Measurements from ENCODE around the gene RTL1. TPM values are rescaled to one million over a fixed set of nuclear protein-coding genes. Genes with fewer than 3 reads are reported as not detected.
A peak's percentile ranks its signal among the peaks of the same experiment; 100 is the strongest.

The RTL1 gene
- total RNA-seq, 1 donor from 2014 or later = not detected

- peaks cover 5% of the 10 kb centered on the region for H3K9me3 Mint-ChIP-seq (ENCODE audit: unreplicated experiment)
- peaks cover 5% of the 10 kb centered on the region for H3K36me3 Mint-ChIP-seq (ENCODE audit: unreplicated experiment)
- no peak for TF ChIP-seq CTCF (IDR thresholded peaks at IDR 0.05; ENCODE audit: partially characterized antibody, unreplicated experiment)
- H3K4me1 Mint-ChIP-seq (ENCODE audit: low read depth, unreplicated experiment) = peaks cover 6% of the 10 kb centered on the region
- no peak for DNase-seq
- no peak overlapping the region for H3K27ac Mint-ChIP-seq (ENCODE audit: unreplicated experiment)
- no peak overlapping the region for H3K4me3 Mint-ChIP-seq (ENCODE audit: unreplicated experiment)
- peaks cover 9% of the 10 kb centered on the region for H3K27me3 Mint-ChIP-seq (ENCODE audit: unreplicated experiment)
These were observed 47.2 kb downstream of the RTL1 start for GRCh38 chr14:100856056-100856950.

- Mint-ChIP-seq H3K27ac (ENCODE audit: unreplicated experiment) (no peak overlapping the region), H3K36me3 (ENCODE audit: unreplicated experiment) (peaks cover 9% of the 10 kb centered on the region), H3K4me3 (ENCODE audit: unreplicated experiment) (no peak overlapping the region), H3K9me3 (ENCODE audit: unreplicated experiment) (peaks cover 4% of the 10 kb centered on the region), H3K4me1 (ENCODE audit: low read depth, unreplicated experiment) (peaks cover 6% of the 10 kb centered on the region), H3K27me3 (ENCODE audit: unreplicated experiment) (peaks cover 9% of the 10 kb centered on the region)
- no peak for DNase-seq
- TF ChIP-seq CTCF (IDR thresholded peaks at IDR 0.05; ENCODE audit: partially characterized antibody, unreplicated experiment) = no peak
These were observed 48.1 kb downstream of the RTL1 start for GRCh38 chr14:100855256-100855930.

- Mint-ChIP-seq H3K36me3 (ENCODE audit: unreplicated experiment) (peaks cover 9% of the 10 kb centered on the region), H3K4me1 (ENCODE audit: low read depth, unreplicated experiment) (peaks cover 6% of the 10 kb centered on the region), H3K9me3 (ENCODE audit: unreplicated experiment) (peaks cover 3% of the 10 kb centered on the region), H3K4me3 (ENCODE audit: unreplicated experiment) (no peak overlapping the region), H3K27me3 (ENCODE audit: unreplicated experiment) (peaks cover 5% of the 10 kb centered on the region), H3K27ac (ENCODE audit: unreplicated experiment) (no peak overlapping the region)
- no peak for TF ChIP-seq CTCF (IDR thresholded peaks at IDR 0.05; ENCODE audit: partially characterized antibody, unreplicated experiment)
- no peak for DNase-seq
These were observed 49.1 kb downstream of the RTL1 start for GRCh38 chr14:100854435-100854834.

- Mint-ChIP-seq H3K27me3 (ENCODE audit: unreplicated experiment) (peaks cover under 1% of the 10 kb centered on the region), H3K36me3 (ENCODE audit: unreplicated experiment) (peaks cover 9% of the 10 kb centered on the region), H3K4me1 (ENCODE audit: low read depth, unreplicated experiment) (peaks cover 6% of the 10 kb centered on the region), H3K4me3 (ENCODE audit: unreplicated experiment) (no peak overlapping the region), H3K9me3 (ENCODE audit: unreplicated experiment) (peaks cover 1% of the 10 kb centered on the region), H3K27ac (ENCODE audit: unreplicated experiment) (peak overlapping the region; percentile 52)
- TF ChIP-seq CTCF (IDR thresholded peaks at IDR 0.05; ENCODE audit: partially characterized antibody, unreplicated experiment) = no peak
- DNase-seq = no peak
These were observed 51.4 kb downstream of the RTL1 start for GRCh38 chr14:100851946-100852620.

All from glutamatergic neuron (in vitro differentiated cells).